OCI-LY1 (cell line): ENCODE data around the gene SPATA25.

Experiments used
- EZH2 ChIP-seq: fragments of 200-600 bp; sonication (generic), shearing (Covaris generic); IDR thresholded peaks from 2 replicates; pipeline ENCODE4 v1.8.0; 2017; ENCODE audit warnings: borderline replicate concordance, mixed run types, mild to moderate bottlenecking, antibody characterized with exemption, low read length, moderate library complexity, mixed read lengths
- TF ChIP-seq, protein P1 (sequence below): fragments of 200-600 bp; sonication (generic), shearing (Covaris generic); IDR thresholded peaks from 2 replicates; pipeline ENCODE4 v1.5.1; 2017; ENCODE audit warnings: mild to moderate bottlenecking, antibody characterized with exemption, low read length, moderate library complexity, mixed read lengths

DNA sequence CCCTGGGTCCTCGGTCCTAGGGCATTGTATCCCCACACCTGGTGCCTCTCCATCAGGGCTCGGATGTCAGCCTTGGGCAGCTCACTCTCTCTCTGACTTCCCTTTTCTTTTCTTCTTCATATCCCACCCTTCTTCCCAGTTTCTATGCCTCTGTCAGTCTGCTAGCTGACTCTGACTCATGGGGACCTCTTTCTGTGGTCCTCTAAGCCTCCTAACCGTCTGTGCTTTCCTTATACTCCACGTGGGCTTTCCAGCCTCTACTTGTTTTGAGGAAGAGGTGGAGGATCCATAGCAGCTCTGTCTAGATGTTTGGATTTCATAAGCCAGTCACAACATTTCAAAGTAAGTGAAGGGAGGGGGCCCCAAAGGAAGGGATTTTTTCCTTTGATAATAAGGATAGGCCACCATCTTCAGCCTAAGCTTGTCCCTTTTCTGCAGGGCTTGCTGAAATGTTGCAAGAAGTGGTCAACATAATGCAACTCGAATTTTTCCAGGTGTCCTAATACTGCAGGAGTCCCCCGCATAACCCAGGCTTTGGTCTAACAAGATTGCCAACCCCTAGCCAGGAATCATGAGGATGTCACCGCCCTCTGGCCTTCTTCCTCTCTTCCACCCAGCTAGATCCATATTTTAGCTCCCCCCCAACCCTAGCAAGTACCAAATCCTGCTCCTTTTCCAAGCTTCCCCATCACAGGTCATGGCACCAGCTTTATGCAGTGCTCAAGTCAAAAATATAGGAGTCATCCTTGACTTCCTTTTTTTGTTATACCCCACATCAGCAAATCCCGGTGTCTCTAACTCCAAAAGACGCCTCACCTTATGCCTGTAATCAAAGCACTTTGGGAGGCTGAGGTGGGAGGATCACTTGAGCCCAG, 33.3 kb upstream of the SPATA25 start:
- TF ChIP-seq, protein P1, sequence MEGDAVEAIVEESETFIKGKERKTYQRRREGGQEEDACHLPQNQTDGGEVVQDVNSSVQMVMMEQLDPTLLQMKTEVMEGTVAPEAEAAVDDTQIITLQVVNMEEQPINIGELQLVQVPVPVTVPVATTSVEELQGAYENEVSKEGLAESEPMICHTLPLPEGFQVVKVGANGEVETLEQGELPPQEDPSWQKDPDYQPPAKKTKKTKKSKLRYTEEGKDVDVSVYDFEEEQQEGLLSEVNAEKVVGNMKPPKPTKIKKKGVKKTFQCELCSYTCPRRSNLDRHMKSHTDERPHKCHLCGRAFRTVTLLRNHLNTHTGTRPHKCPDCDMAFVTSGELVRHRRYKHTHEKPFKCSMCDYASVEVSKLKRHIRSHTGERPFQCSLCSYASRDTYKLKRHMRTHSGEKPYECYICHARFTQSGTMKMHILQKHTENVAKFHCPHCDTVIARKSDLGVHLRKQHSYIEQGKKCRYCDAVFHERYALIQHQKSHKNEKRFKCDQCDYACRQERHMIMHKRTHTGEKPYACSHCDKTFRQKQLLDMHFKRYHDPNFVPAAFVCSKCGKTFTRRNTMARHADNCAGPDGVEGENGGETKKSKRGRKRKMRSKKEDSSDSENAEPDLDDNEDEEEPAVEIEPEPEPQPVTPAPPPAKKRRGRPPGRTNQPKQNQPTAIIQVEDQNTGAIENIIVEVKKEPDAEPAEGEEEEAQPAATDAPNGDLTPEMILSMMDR, result no peak
- TF ChIP-seq EZH2, result no peak
